ENCODE measurements around the gene VTI1A.

Gene VTI1A

GRCh38 chr10:112700215-112700671, 253.2 kb downstream of the VTI1A start:
- no peaks in the 10 kb centered on the region for H3K9me3 ChIP-seq (ENCODE audit: control insufficient read depth, low read length)
- H3K4me1 ChIP-seq (ENCODE audit: control insufficient read depth, insufficient read depth, low read length, poor library complexity, severe bottlenecking) = no peaks in the 10 kb centered on the region
- H3K27ac ChIP-seq (ENCODE audit: insufficient read depth, low read length, poor library complexity, severe bottlenecking) = no peak overlapping the region
- no peak overlapping the region for H3K4me3 ChIP-seq (ENCODE audit: insufficient read depth, low read depth, low read length, poor library complexity, severe bottlenecking)
- no peak for DNase-seq
- no peaks in the 10 kb centered on the region for H3K27me3 ChIP-seq (replicated peaks; ENCODE audit: control insufficient read depth, insufficient read depth, low read length, poor library complexity, severe bottlenecking)
- H3K36me3 ChIP-seq (ENCODE audit: control insufficient read depth, insufficient read depth, low read length) = no peaks in the 10 kb centered on the region

GRCh38 chr10:112701211-112701877, 254.3 kb downstream of the VTI1A start:
- no peak overlapping the region for H3K27ac ChIP-seq (ENCODE audit: insufficient read depth, low read length, poor library complexity, severe bottlenecking)
- H3K4me1 ChIP-seq (ENCODE audit: control insufficient read depth, insufficient read depth, low read length, poor library complexity, severe bottlenecking) = no peaks in the 10 kb centered on the region
- no peak overlapping the region for H3K4me3 ChIP-seq (ENCODE audit: insufficient read depth, low read depth, low read length, poor library complexity, severe bottlenecking)
- H3K9me3 ChIP-seq (ENCODE audit: control insufficient read depth, low read length) = no peaks in the 10 kb centered on the region
- DNase-seq = no peak
- H3K27me3 ChIP-seq (replicated peaks; ENCODE audit: control insufficient read depth, insufficient read depth, low read length, poor library complexity, severe bottlenecking) = no peaks in the 10 kb centered on the region
- H3K36me3 ChIP-seq (ENCODE audit: control insufficient read depth, insufficient read depth, low read length) = no peaks in the 10 kb centered on the region

- DNase-seq = no peak
- Histone ChIP-seq H3K4me3 (ENCODE audit: insufficient read depth, low read depth, low read length, poor library complexity, severe bottlenecking) (no peak overlapping the region), H3K4me1 (ENCODE audit: control insufficient read depth, insufficient read depth, low read length, poor library complexity, severe bottlenecking) (no peaks in the 10 kb centered on the region), H3K9me3 (ENCODE audit: control insufficient read depth, low read length) (no peaks in the 10 kb centered on the region), H3K27ac (ENCODE audit: insufficient read depth, low read length, poor library complexity, severe bottlenecking) (no peak overlapping the region), H3K36me3 (ENCODE audit: control insufficient read depth, insufficient read depth, low read length) (no peaks in the 10 kb centered on the region), H3K27me3 (replicated peaks; ENCODE audit: control insufficient read depth, insufficient read depth, low read length, poor library complexity, severe bottlenecking) (no peaks in the 10 kb centered on the region)
Measured at GRCh38 chr10:112701878-112702255, 254.9 kb downstream of the VTI1A start.

GRCh38 chr10:112706577-112706976, 259.6 kb downstream of the VTI1A start:
- Histone ChIP-seq H3K4me3 (ENCODE audit: insufficient read depth, low read depth, low read length, poor library complexity, severe bottlenecking) (no peak overlapping the region), H3K27ac (ENCODE audit: insufficient read depth, low read length, poor library complexity, severe bottlenecking) (no peak overlapping the region), H3K4me1 (ENCODE audit: control insufficient read depth, insufficient read depth, low read length, poor library complexity, severe bottlenecking) (no peaks in the 10 kb centered on the region), H3K36me3 (ENCODE audit: control insufficient read depth, insufficient read depth, low read length) (no peaks in the 10 kb centered on the region), H3K27me3 (replicated peaks; ENCODE audit: control insufficient read depth, insufficient read depth, low read length, poor library complexity, severe bottlenecking) (no peaks in the 10 kb centered on the region), H3K9me3 (ENCODE audit: control insufficient read depth, low read length) (no peaks in the 10 kb centered on the region)
- DNase-seq = no peak

GRCh38 chr10:112708461-112708860, 261.4 kb downstream of the VTI1A start:
- Histone ChIP-seq H3K9me3 (ENCODE audit: control insufficient read depth, low read length) (no peaks in the 10 kb centered on the region), H3K27me3 (replicated peaks; ENCODE audit: control insufficient read depth, insufficient read depth, low read length, poor library complexity, severe bottlenecking) (no peaks in the 10 kb centered on the region), H3K36me3 (ENCODE audit: control insufficient read depth, insufficient read depth, low read length) (no peaks in the 10 kb centered on the region), H3K4me1 (ENCODE audit: control insufficient read depth, insufficient read depth, low read length, poor library complexity, severe bottlenecking) (no peaks in the 10 kb centered on the region), H3K27ac (ENCODE audit: insufficient read depth, low read length, poor library complexity, severe bottlenecking) (no peak overlapping the region), H3K4me3 (ENCODE audit: insufficient read depth, low read depth, low read length, poor library complexity, severe bottlenecking) (no peak overlapping the region)
- DNase-seq = no peak

GRCh38 chr10:112710528-112710927, 263.5 kb downstream of the VTI1A start:
- DNase-seq = no peak
- no peak overlapping the region for H3K27ac ChIP-seq (ENCODE audit: insufficient read depth, low read length, poor library complexity, severe bottlenecking)
- no peaks in the 10 kb centered on the region for H3K36me3 ChIP-seq (ENCODE audit: control insufficient read depth, insufficient read depth, low read length)
- no peaks in the 10 kb centered on the region for H3K27me3 ChIP-seq (replicated peaks; ENCODE audit: control insufficient read depth, insufficient read depth, low read length, poor library complexity, severe bottlenecking)
- H3K4me3 ChIP-seq (ENCODE audit: insufficient read depth, low read depth, low read length, poor library complexity, severe bottlenecking) = no peak overlapping the region
- H3K9me3 ChIP-seq (ENCODE audit: control insufficient read depth, low read length) = no peaks in the 10 kb centered on the region
- H3K4me1 ChIP-seq (ENCODE audit: control insufficient read depth, insufficient read depth, low read length, poor library complexity, severe bottlenecking) = no peaks in the 10 kb centered on the region

GRCh38 chr10:112711366-112711765, 264.4 kb downstream of the VTI1A start:
- Histone ChIP-seq H3K4me1 (ENCODE audit: control insufficient read depth, insufficient read depth, low read length, poor library complexity, severe bottlenecking) (no peaks in the 10 kb centered on the region), H3K27me3 (replicated peaks; ENCODE audit: control insufficient read depth, insufficient read depth, low read length, poor library complexity, severe bottlenecking) (no peaks in the 10 kb centered on the region), H3K27ac (ENCODE audit: insufficient read depth, low read length, poor library complexity, severe bottlenecking) (no peak overlapping the region), H3K4me3 (ENCODE audit: insufficient read depth, low read depth, low read length, poor library complexity, severe bottlenecking) (no peak overlapping the region), H3K36me3 (ENCODE audit: control insufficient read depth, insufficient read depth, low read length) (no peaks in the 10 kb centered on the region), H3K9me3 (ENCODE audit: control insufficient read depth, low read length) (no peaks in the 10 kb centered on the region)
- no peak for DNase-seq

GRCh38 chr10:112712536-112712935, 265.5 kb downstream of the VTI1A start:
- no peaks in the 10 kb centered on the region for H3K9me3 ChIP-seq (ENCODE audit: control insufficient read depth, low read length)
- no peak for DNase-seq
- no peak overlapping the region for H3K27ac ChIP-seq (ENCODE audit: insufficient read depth, low read length, poor library complexity, severe bottlenecking)
- H3K36me3 ChIP-seq (ENCODE audit: control insufficient read depth, insufficient read depth, low read length) = no peaks in the 10 kb centered on the region
- no peak overlapping the region for H3K4me3 ChIP-seq (ENCODE audit: insufficient read depth, low read depth, low read length, poor library complexity, severe bottlenecking)
- no peaks in the 10 kb centered on the region for H3K27me3 ChIP-seq (replicated peaks; ENCODE audit: control insufficient read depth, insufficient read depth, low read length, poor library complexity, severe bottlenecking)
- no peaks in the 10 kb centered on the region for H3K4me1 ChIP-seq (ENCODE audit: control insufficient read depth, insufficient read depth, low read length, poor library complexity, severe bottlenecking)

GRCh38 chr10:112713411-112713810, 266.4 kb downstream of the VTI1A start:
- Histone ChIP-seq H3K9me3 (ENCODE audit: control insufficient read depth, low read length) (no peaks in the 10 kb centered on the region), H3K27me3 (replicated peaks; ENCODE audit: control insufficient read depth, insufficient read depth, low read length, poor library complexity, severe bottlenecking) (no peaks in the 10 kb centered on the region), H3K36me3 (ENCODE audit: control insufficient read depth, insufficient read depth, low read length) (no peaks in the 10 kb centered on the region), H3K27ac (ENCODE audit: insufficient read depth, low read length, poor library complexity, severe bottlenecking) (no peak overlapping the region), H3K4me1 (ENCODE audit: control insufficient read depth, insufficient read depth, low read length, poor library complexity, severe bottlenecking) (no peaks in the 10 kb centered on the region), H3K4me3 (ENCODE audit: insufficient read depth, low read depth, low read length, poor library complexity, severe bottlenecking) (no peak overlapping the region)
- DNase-seq = no peak

- Histone ChIP-seq H3K4me1 (ENCODE audit: control insufficient read depth, insufficient read depth, low read length, poor library complexity, severe bottlenecking) (no peaks in the 10 kb centered on the region), H3K4me3 (ENCODE audit: insufficient read depth, low read depth, low read length, poor library complexity, severe bottlenecking) (no peak overlapping the region), H3K9me3 (ENCODE audit: control insufficient read depth, low read length) (no peaks in the 10 kb centered on the region), H3K36me3 (ENCODE audit: control insufficient read depth, insufficient read depth, low read length) (no peaks in the 10 kb centered on the region), H3K27ac (ENCODE audit: insufficient read depth, low read length, poor library complexity, severe bottlenecking) (no peak overlapping the region), H3K27me3 (replicated peaks; ENCODE audit: control insufficient read depth, insufficient read depth, low read length, poor library complexity, severe bottlenecking) (no peaks in the 10 kb centered on the region)
- DNase-seq = no peak
Measured at GRCh38 chr10:112715581-112715980, 268.6 kb downstream of the VTI1A start.

Data from effector memory CD4-positive, alpha-beta T cell (primary cell).